Suppressor macrophage (primary cell): Measurements from ENCODE around the gene RNF114.

Source experiments
- DNase-seq, 4 experiments: peaks; one replicate each; pipeline ENCODE4 v3.0.0-alpha.2; 2020 to 2022

Gene RNF114

GRCh38 chr20:49904440-49905214, 31.6 kb upstream of the RNF114 start:
- DNase-seq = peak in 3 of 4 experiments; percentile 11 to 38 (median 28)

DNA sequence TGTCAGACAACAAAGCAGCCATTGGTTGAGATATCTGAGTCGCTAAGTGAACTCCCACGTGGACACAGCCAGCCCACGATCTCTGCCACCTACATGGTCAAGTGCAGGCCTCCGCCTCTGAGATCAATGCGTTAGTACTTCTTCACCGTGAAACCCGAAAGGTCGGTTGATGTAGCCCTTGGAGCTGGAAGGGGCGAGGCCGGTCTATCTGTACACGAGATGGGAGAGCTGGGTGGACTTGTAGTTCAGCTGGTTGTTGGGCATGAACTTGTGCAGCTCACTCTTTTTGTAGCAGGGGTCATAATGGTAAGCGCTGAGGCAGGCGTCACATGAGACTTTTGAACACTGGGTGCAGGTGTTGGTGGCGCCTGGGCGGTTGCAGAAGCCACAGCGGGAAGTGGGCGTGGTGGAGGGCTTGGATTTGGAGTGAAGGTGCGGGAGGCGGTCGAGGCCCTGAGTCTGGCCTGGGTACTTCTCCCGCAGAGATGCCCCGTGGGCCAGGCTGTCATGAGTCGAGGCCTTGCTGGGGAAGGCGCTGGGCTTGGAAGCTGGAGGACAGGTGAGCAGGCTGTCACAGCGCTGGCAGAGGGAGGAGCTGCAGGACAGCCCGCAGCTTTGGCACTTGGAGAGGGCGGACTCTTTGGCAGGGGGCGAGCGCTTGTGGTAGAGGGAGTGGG, 30.6 kb upstream of the RNF114 start:
- DNase-seq = no peak

- no peak for DNase-seq
These were observed 30.0 kb upstream of the RNF114 start for GRCh38 chr20:49906101-49906604.

- no peak for DNase-seq
These were observed 29.5 kb upstream of the RNF114 start for GRCh38 chr20:49906615-49907154.

DNA sequence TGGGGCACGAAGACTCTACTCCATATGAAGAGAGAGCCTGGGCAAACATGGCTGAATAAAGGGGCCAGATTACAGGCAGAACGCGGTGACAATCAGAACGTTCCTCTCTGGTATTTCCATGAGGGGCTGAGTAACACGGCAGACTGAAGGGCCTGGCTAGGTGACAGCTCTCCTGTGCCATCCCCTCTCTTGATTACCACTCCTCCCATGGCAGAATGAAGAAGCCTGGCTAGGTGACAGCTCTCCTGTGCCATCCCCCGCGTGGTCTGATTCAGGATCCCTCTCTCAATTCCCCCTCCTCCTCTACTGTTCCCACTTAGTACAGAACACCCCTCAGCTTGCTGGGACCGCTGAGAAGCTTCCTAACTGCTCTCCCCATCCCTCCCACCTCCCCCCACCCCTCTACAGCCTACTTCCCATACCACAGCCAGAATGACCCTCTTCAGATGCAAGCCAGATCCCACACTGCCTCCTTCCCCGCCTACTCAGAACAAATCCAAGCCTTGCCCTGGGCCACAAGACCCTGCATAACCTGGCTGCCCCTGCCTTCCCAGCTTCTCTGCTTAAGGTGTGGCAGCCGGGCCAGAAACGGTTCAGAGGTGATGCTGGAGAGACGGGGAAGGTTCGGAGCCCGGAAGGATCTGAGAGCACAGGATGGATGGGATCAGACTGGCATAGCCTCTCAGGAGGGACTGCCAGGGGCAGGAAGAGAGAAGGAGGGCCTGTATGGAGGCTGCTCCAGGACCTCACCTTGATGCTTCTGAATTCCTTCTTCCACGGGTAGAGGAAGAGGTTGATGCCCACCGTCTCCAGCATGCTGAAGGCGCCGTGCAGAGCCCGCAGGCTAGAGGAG, 28.6 kb upstream of the RNF114 start:
- DNase-seq = no peak

DNA sequence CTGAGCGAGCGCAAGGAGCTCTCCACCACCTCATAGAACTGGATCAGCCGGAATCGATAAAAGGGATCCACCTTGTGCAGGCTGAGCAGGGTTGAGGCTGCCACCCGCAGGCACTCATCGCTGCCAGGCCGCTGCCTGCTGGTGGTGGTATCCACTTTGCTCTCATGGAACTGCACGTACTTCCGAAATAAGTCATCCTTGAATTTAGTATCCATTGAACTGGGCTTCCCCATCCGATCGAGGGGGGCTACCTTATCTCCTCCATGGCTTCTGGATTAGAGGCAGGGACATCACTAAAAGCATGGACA, 28.0 kb upstream of the RNF114 start:
- DNase-seq = no peak

DNA sequence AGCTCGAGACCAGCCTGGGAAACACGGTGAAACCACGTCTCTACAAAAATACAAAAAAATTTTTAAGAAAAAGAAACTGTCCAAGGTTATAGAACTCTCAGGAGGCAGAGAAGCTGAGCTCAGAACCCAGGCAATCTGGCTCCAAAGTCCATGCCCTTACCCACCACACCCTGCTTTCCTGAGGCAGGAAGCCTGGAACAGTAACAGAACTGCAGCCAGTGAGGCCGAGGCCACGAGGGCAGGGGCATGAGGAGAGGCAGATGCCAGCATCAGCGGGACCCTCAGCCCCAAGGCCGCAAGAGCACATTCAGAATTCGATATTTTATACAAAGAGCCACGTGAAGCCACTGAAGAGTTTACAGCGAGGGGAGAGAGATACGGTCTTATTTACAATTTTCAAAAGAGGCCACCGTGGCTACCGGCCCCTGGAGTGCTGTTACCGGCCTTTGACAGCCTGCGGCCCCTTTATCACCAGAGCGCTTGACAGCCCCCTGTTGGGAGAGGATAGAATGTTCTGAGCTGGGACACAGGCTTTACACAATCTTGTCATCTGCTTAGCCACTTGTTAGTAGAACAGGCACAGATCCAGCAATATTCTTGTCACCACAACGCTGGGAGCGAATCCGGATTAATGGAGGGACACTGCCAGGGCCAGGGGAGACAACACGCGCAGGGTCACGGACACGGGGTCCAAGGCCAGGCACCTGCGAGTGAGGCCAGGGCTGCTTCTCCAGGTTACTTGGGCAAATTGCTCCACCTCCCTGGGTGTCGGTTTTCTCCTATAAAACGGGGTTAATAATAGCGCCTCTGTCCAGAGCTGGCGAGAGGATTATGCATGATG, 26.5 kb upstream of the RNF114 start:
- DNase-seq = no peak

DNA sequence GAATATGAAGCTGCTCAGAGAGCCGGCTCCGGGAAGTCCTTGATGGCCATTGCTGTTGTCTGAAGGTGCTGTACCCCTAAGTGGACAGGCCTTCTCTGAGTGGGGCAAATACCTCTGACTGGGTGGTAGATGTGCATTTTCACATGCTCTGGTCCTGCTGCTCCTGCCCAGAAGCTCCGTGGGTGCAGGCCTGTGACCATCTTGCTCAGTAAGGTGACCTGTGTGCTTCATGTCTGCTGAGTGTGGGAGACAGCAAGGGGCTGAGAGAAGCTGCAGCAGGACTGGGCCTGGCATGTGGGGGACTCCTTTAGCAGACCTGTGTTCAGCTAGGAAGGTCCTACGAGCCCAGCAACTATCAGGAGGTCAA, 25.9 kb upstream of the RNF114 start:
- no peak for DNase-seq

DNA sequence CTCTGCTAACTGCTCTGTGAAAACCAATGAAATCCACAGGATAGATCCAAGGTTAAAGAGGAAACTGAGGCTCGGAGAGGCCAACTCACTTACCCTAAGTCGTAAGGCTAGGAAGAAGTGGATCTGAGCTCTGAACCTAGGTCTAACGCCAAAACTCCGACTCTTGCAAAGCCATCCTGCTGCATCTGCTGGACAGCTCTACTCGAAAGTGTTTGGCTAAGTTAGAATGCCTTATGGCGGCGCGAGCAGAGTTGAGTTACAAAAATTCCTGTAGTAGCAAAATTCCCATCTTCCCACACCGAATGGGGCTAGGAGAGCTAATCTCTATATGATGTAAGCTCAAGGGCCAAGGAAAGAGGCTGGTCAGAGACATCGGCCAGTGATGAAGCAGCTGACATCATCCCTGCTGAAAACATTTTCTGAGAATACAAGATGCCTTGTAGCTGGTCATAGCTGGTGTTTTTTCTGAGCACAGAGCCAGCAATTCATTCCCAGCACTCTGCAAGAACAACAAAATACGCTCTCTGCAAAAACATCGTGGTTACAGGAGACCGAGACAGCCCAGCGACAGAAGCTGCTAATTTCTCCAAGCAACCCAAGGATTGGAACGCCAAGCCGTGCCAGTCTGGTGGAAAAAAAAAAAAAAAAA, 22.7 kb upstream of the RNF114 start:
- DNase-seq = no peak

DNA sequence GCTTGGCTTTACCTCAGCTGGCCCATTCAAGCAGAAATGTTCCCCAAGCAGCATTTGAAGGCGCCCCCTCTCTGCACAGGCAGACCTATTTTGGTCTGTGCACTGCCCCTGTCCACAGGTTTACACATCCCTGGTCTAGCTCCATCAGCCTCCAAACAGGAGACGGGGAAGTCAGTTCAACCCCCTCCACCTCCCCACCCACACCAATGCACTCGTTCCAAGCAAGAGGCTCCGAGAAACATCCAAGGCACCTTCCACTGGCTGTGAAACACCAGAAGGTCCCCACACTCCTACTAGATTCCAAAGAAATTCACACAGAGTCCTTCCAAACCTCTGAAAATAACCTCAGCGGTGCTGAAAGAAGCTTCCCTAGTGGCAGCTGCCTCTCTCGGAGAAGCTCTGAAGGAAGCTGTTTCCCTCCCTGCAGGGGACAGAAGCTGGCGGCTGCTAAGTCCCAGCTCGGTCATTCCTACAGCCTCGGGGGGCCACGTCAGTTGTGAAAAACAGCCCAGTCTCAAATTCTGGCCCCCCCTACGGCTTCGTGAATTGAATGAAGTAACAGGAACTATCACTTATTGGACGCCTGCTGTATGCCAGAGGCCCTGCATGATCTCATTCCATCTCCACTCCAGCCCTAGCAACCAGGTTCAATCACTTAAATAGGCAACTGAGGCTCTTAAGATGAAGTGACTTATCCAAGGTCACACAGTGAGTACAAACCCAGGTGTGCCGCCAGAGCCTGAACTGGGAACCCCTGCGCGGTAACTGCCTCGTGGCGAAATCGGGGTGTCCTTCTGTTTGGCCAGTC, 21.7 kb upstream of the RNF114 start:
- DNase-seq = peak; percentile 30 to 57 (median 45)

- peak in 1 of 4 experiments; percentile 43 for DNase-seq
These were observed 21.1 kb upstream of the RNF114 start for GRCh38 chr20:49915118-49915379.

DNA sequence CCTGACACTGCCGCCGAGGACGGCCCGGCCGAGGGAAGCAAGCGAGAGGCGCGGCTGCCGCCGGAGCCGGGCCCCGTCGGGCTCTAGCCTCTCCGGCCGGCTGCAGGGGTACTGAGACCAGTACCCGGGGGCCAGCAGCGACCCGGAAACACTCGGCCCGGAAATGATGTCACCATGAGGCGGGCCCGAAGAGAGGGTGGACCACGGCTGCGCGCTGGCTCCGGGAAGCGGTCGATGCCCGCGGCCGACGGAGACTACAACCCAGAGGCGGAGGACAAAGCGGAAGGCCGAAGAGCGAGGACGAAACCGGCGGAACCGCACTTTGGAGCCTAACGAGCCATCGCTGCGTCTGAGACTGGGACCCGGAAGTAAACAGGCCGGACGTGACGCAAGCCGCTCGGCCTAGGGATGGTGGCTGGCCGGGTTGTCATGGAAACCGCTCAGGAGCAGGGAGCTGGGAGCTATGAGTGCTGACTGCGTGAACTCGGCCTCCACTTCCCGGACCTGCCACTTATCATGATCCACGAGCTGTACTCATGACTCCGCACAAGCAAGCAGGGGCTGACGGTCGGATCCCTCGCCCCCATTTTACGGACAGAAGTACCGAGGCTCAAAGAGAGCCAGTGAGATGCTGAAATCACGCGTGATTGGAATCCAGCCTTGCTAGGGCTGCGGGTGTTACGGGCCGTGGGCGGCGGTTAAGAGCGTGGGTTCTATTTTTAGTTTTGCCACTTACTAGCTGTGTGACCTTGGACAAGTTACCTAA, 20.6 kb upstream of the RNF114 start, which contains the start of gene SPATA2:
SPATA2 (minus strand) TSS at position 150 of the 766 bp plus-strand sequence. CDS start 7,039 bp downstream, outside the sequence.
- peak; percentile 97 to 99 (median 98) for DNase-seq

GRCh38 chr20:49916146-49917002, 19.8 kb upstream of the RNF114 start:
- DNase-seq = no peak

GRCh38 chr20:49918446-49918845, 17.8 kb upstream of the RNF114 start:
- no peak for DNase-seq

- DNase-seq = no peak
These were observed 17.2 kb upstream of the RNF114 start for GRCh38 chr20:49919009-49919408.

DNA sequence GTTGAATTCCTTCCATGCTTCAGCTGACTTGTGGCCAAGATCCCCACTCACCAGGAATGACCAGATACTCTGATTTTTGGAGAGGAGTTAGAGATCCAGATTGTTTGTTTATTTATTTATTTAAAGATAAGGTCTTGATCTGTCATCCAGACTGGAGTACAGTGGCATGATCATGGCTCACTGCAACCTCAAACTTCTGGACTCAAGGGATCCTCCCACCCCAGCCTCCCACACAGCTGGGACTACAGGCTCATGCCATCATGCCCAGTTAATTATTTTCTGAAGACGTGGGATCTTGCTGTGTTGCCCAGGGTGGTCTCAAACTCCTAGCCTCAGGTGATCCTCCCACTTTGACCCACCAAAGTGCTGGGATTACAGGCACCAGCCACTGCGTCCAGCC, 16.7 kb upstream of the RNF114 start:
- peak in 2 of 4 experiments; percentile 49 to 53 for DNase-seq

GRCh38 chr20:49924247-49924646, 11.9 kb upstream of the RNF114 start:
- no peak for DNase-seq

DNA sequence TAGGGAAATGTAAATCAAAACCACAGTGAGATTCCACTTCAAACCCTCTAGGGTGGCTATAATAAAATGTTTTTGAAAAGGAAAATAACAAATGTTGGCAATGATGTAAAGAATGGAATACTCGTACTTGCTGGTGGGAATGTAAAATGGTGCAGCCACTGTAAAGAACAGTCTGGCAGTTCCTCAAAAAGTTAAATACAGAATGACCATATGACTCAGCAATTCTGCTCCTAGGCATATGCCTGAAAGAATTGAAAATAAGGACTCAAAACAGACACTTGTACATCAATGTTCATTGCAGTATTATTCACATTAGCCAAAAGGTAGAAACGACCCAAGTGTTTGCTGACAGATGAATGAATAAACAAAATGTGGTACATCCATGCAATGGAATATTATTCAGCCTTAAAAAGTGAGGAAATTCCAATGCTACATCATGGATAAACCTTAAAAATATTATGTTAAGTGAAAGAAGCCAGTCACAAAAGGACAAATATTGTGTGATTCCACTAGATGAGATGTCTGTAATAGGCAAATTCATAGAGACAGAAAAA, 10.2 kb upstream of the RNF114 start:
- DNase-seq = peak in 2 of 4 experiments; percentile 46 to 62
